Measurements from ENCODE around the gene GNA12. TPM values are rescaled to one million over a fixed set of nuclear protein-coding genes. Genes with fewer than 3 reads are reported as not detected.

The GNA12 gene
- total and polyA plus RNA-seq, 9 of the 15 experiments (the other 6 are each of a cell fraction or from before 2014, with no cell fraction given) = 0.65 to 32.7 (median 9.6) TPM

GRCh38 chr7:2812831-2813230 is 31.3 kb downstream of the GNA12 start:
- in situ Hi-C loops (cut with MboI) (no loop called here), intact Hi-C loops (cut with micrococcal nuclease) (no loop called here)
- WGBS (ENCODE audit: insufficient coverage, low coverage, missing lambda C conversion rate) = 81% methylated on average over 2 of the region's 3 CpGs
- Histone ChIP-seq H3K9ac (ENCODE audit: insufficient read depth in 1 of 2, low read depth in 2 of 2, low read length in 2 of 2) (no peak overlapping the region), H3K36me3 (ENCODE audit: control insufficient read depth, insufficient read depth, low read length) (no peaks in the 10 kb centered on the region), H2AFZ (ENCODE audit: low read depth, low read length) (no peak overlapping the region), H3K27me3 (ENCODE audit: control insufficient read depth in 2 of 2, insufficient read depth in 2 of 2, low read length in 2 of 2) (no peaks in the 10 kb centered on the region), H3K4me3 (no peak overlapping the region), H3K4me2 (ENCODE audit: insufficient read depth, low read length) (no peak overlapping the region), H3K9me3 (replicated peaks; ENCODE audit: control insufficient read depth, insufficient read depth, low read depth, low read length) (no peaks in the 10 kb centered on the region), H3K79me2 (ENCODE audit: control insufficient read depth, insufficient read depth, low read length) (peaks cover 10% of the 10 kb centered on the region; the same call in 2 of the 3 replicates), H3K4me1 (replicated peaks in 1 of 2; ENCODE audit: control insufficient read depth in 2 of 2, insufficient read depth in 2 of 2, low read length in 2 of 2) (peaks cover 0 to 22% of the 10 kb centered on the region in 2 experiments; a peak in 2 of 5 replicates), H3K27ac (ENCODE audit: extremely low read depth, low read depth, low read length) (no peak overlapping the region), H4K20me1 (replicated peaks; ENCODE audit: control insufficient read depth, insufficient read depth, low read length) (0 out of 2 replicates have a peak, but pooled peaks cover 10% of the 10 kb centered on the region), H3K9me1 (ENCODE audit: control insufficient read depth, insufficient read depth, low read length) (no peaks in the 10 kb centered on the region)
- no peak for TF ChIP-seq GATAD2B (IDR thresholded peaks at IDR 0.05; ENCODE audit: borderline replicate concordance)
- TF ChIP-seq ZNF280B (CRISPR knock-in tag; IDR thresholded peaks at IDR 0.05) = no peak
- no peak for TF ChIP-seq GTF2E2 (tag; IDR thresholded peaks at IDR 0.05)
- no peak for TF ChIP-seq CTCFL (IDR thresholded peaks at IDR 0.05; ENCODE audit: borderline replicate concordance, insufficient read depth, low read depth, low read length, poor library complexity, severe bottlenecking)
- no peak for TF ChIP-seq XRCC3 (IDR thresholded peaks at IDR 0.05)
- TF ChIP-seq ZFP1 (CRISPR knock-in tag; IDR thresholded peaks at IDR 0.05) = no peak
- TF ChIP-seq L3MBTL2 (IDR thresholded peaks at IDR 0.05) = no peak
- ATAC-seq (no peak), DNase-seq (ENCODE audit: extremely low read depth in 1 of 4, low spot score in 3 of 4) (no peak), FAIRE-seq (no peak)
- POLR2A ChIA-PET = interaction anchor here (0.7 to 1.7 kb wide), 2 partner anchors 13 to 98 kb away, joined by 3 to 7 read pairs; no protein-coding TSS in a partner anchor
- CTCF ChIA-PET (ENCODE audit: low intra/inter-chr PET ratio) = no interaction called here
- BruUV-seq (replicated peaks) = no TSS peak

Measured in K562 (cell line).